Measurements from ENCODE around the gene CDKN2D.
"Not testable (repeated sequence)": the region's sequence is repeated elsewhere in the genome, so short reads cannot be mapped to it uniquely, and the experiment has no call there.

Gene CDKN2D

GRCh38 chr19:10560154-10560553, 8.6 kb downstream of the CDKN2D start:
- no peak overlapping the region for H3K4me3 ChIP-seq (ENCODE audit: low read depth in 1 of 2, low read length in 2 of 2)
- peaks cover 7% of the 10 kb centered on the region for H3K4me1 ChIP-seq (ENCODE audit: insufficient read depth, low read length)
- no peak overlapping the region for H3K9ac ChIP-seq (ENCODE audit: low read length)
- no peaks in the 10 kb centered on the region for H3K27me3 ChIP-seq (ENCODE audit: control insufficient read depth in 1 of 2, insufficient read depth in 2 of 2, low read length in 2 of 2)
- H3K36me3 ChIP-seq (ENCODE audit: insufficient read depth, low read length) = peaks cover 27% of the 10 kb centered on the region
- H3K9me3 ChIP-seq (ENCODE audit: low read length) = no peaks in the 10 kb centered on the region
- H3K27ac ChIP-seq (ENCODE audit: low read depth, low read length) = no peak overlapping the region

DNA sequence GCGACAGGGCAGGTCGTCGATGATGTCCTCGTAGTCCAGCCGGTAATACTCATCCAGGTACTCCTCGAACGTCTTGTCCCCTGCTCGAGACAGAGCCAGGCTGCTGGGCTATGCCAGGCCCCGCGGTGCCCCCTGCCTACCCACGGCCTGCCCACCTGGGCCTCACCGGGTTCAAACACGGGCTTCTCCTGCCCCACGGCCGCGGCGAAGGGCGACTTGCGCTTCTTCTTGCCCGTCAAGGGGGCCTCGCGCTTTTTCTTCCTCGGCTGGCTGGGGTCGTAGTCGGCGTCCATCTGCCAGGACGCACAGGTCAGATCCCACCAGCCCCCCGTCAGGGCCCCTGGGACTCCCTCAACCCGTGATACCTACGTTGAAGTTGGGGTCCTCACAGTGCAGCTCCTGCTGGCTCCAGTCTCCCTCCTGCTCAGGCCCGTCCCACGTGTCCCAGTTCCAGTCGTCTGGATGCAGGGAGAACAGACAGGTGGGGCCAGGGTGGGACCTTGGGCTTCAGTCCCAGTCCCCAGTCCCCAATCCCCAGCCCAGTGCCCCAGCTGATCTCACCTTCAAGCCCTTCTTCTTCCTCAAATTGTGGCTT, 11.1 kb downstream of the CDKN2D start:
- H3K27ac ChIP-seq (ENCODE audit: low read depth, low read length) = no peak overlapping the region
- no peaks in the 10 kb centered on the region for H3K27me3 ChIP-seq (ENCODE audit: control insufficient read depth in 1 of 2, insufficient read depth in 2 of 2, low read length in 2 of 2)
- H3K9me3 ChIP-seq (ENCODE audit: low read length) = no peaks in the 10 kb centered on the region
- no peak overlapping the region for H3K9ac ChIP-seq (ENCODE audit: low read length)
- peaks cover 51% of the 10 kb centered on the region for H3K36me3 ChIP-seq (ENCODE audit: insufficient read depth, low read length)
- H3K4me1 ChIP-seq (ENCODE audit: insufficient read depth, low read length) = no peaks in the 10 kb centered on the region
- no peak overlapping the region for H3K4me3 ChIP-seq (ENCODE audit: low read depth in 1 of 2, low read length in 2 of 2)

DNA sequence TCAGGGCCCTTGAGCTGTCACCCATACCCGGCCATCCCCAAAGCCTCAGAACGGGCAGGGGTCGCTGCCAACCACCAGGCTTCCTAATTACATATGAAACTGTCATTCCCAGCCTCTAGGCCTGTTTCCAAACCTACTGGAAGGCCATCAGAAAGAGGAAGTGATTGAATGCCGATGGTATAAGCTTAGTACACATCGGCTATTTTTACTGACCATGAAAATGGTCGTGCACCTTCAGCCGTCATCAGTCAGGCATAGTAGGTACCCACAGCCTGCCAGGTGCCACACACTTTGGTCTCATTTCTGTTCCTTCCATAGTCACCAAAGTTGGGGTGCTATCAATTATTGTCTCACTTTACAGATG, 13.2 kb downstream of the CDKN2D start:
- no peak overlapping the region for H3K27ac ChIP-seq (ENCODE audit: low read depth, low read length)
- no peaks in the 10 kb centered on the region for H3K9me3 ChIP-seq (ENCODE audit: low read length)
- H3K4me1 ChIP-seq (ENCODE audit: insufficient read depth, low read length) = no peaks in the 10 kb centered on the region
- H3K4me3 ChIP-seq (ENCODE audit: low read depth in 1 of 2, low read length in 2 of 2) = no peak overlapping the region
- peaks cover 57% of the 10 kb centered on the region for H3K36me3 ChIP-seq (ENCODE audit: insufficient read depth, low read length)
- no peaks in the 10 kb centered on the region for H3K27me3 ChIP-seq (ENCODE audit: control insufficient read depth in 1 of 2, insufficient read depth in 2 of 2, low read length in 2 of 2)
- no peak overlapping the region for H3K9ac ChIP-seq (ENCODE audit: low read length)

DNA sequence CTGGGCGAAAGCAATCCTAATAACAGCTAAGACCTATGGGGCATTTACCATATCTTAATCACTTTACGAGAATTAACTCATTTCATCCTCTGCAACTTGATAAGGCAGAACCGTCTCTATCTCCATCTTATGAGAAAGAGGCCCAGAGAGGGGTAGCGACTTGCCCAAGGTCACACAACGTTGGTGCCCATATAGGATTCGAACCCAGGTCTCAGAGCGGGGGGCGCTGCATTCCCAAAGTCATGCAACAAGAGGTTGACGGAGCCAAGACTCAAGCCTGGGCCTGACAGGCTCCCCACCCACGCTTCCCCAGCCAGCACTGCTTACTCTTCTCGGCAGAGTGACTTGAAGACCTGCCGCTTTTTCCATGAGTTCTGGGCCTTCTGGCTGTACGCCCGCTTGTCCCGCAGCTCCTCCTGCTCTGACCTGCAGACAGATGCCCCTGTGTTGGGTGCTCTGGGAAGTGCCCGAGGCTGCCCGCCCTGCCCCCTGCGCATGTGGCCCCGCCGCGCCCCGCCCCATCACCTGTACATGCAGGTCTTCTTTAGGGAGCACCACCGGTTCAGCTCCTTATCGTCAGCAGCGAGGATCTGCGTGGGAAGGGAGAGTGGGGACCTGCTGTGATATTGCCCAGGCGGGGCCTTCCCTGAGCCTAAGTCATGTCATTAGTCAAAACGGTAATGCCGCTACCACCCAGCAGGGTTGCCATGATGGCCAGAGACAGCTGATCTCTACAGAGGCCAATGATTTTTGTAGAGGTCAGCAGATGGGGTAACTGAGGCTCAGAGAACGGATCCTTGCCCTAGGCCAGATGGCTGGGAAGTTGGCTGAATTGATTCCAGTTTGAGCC, 13.8 kb downstream of the CDKN2D start:
- no peak overlapping the region for H3K4me3 ChIP-seq (ENCODE audit: low read depth in 1 of 2, low read length in 2 of 2)
- peaks cover 57% of the 10 kb centered on the region for H3K36me3 ChIP-seq (ENCODE audit: insufficient read depth, low read length)
- no peak overlapping the region for H3K9ac ChIP-seq (ENCODE audit: low read length)
- H3K9me3 ChIP-seq (ENCODE audit: low read length) = no peaks in the 10 kb centered on the region
- no peak overlapping the region for H3K27ac ChIP-seq (ENCODE audit: low read depth, low read length)
- no peaks in the 10 kb centered on the region for H3K4me1 ChIP-seq (ENCODE audit: insufficient read depth, low read length)
- no peaks in the 10 kb centered on the region for H3K27me3 ChIP-seq (ENCODE audit: control insufficient read depth in 1 of 2, insufficient read depth in 2 of 2, low read length in 2 of 2)

DNA sequence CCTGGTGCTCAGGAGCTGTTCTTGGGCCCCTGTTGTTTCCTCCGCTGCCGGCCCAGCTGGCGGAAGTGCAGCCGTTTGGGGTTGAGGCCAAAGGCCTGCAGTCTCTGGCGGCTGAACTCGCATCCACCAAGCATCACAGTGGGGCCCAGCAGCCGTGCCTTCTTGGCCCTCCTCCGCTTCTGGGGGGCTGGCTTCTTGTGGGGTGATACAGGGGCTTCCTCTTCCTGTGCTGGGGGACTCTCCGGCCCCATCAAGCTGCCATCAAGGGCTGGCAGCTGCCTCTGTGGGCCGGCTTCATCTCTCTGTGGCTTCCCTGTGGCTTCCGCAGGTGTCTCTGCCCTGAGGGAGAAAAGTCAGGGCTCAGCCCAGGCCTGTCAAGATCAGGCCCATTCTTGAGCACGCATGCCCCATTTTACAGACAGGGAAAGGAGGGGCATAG, 14.8 kb downstream of the CDKN2D start:
- Histone ChIP-seq H3K4me3 (ENCODE audit: low read depth in 1 of 2, low read length in 2 of 2) (no peak overlapping the region), H3K4me1 (ENCODE audit: insufficient read depth, low read length) (no peaks in the 10 kb centered on the region), H3K9me3 (ENCODE audit: low read length) (no peaks in the 10 kb centered on the region), H3K36me3 (ENCODE audit: insufficient read depth, low read length) (peaks cover 55% of the 10 kb centered on the region), H3K27ac (ENCODE audit: low read depth, low read length) (no peak overlapping the region), H3K9ac (ENCODE audit: low read length) (no peak overlapping the region), H3K27me3 (ENCODE audit: control insufficient read depth in 1 of 2, insufficient read depth in 2 of 2, low read length in 2 of 2) (no peaks in the 10 kb centered on the region)

GRCh38 chr19:10553087-10553667, 15.6 kb downstream of the CDKN2D start:
- H3K4me3 ChIP-seq (ENCODE audit: low read depth in 1 of 2, low read length in 2 of 2) = no peak overlapping the region
- no peak overlapping the region for H3K9ac ChIP-seq (ENCODE audit: low read length)
- H3K27me3 ChIP-seq (ENCODE audit: control insufficient read depth in 1 of 2, insufficient read depth in 2 of 2, low read length in 2 of 2) = no peaks in the 10 kb centered on the region
- H3K4me1 ChIP-seq (ENCODE audit: insufficient read depth, low read length) = no peaks in the 10 kb centered on the region
- peaks cover 63% of the 10 kb centered on the region for H3K36me3 ChIP-seq (ENCODE audit: insufficient read depth, low read length)
- H3K27ac ChIP-seq (ENCODE audit: low read depth, low read length) = no peak overlapping the region
- H3K9me3 ChIP-seq (ENCODE audit: low read length) = no peaks in the 10 kb centered on the region

- Histone ChIP-seq H3K27me3 (ENCODE audit: control insufficient read depth in 1 of 2, insufficient read depth in 2 of 2, low read length in 2 of 2) (no peaks in the 10 kb centered on the region), H3K9ac (ENCODE audit: low read length) (no peak overlapping the region), H3K4me1 (ENCODE audit: insufficient read depth, low read length) (no peaks in the 10 kb centered on the region), H3K4me3 (ENCODE audit: low read depth in 1 of 2, low read length in 2 of 2) (no peak overlapping the region), H3K36me3 (ENCODE audit: insufficient read depth, low read length) (peaks cover 64% of the 10 kb centered on the region), H3K9me3 (ENCODE audit: low read length) (no peaks in the 10 kb centered on the region), H3K27ac (ENCODE audit: low read depth, low read length) (no peak overlapping the region)
These were observed 16.2 kb downstream of the CDKN2D start for GRCh38 chr19:10552510-10553053.

DNA sequence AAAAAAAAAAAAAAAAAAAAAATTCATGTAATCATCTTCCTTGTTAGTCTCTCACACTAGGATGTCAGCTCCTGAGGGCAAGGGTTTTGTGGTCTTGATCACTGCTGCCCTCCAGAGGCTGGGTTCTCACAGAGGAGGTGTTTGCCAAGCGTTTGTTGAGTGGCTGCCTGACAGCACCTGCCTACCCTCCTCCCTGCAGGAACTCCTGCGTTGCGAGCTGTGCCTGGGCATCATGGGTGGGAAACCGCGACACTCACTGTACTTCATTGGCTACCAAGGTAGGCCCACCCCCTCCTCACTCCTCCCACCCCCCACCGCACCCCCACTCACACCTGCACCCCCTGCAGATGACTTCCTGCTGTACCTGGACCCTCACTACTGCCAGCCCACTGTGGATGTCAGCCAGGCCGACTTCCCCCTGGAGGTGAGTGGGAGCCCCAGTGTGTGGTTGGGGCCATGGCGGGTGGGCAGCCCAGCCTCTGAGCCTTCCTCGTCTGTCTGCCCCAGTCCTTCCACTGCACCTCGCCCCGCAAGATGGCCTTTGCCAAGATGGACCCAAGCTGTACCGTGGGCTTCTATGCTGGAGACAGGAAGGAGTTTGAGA, 17.0 kb downstream of the CDKN2D start:
- no peaks in the 10 kb centered on the region for H3K4me1 ChIP-seq (ENCODE audit: insufficient read depth, low read length)
- no peaks in the 10 kb centered on the region for H3K9me3 ChIP-seq (ENCODE audit: low read length)
- peaks cover 68% of the 10 kb centered on the region for H3K36me3 ChIP-seq (ENCODE audit: insufficient read depth, low read length)
- no peak overlapping the region for H3K4me3 ChIP-seq (ENCODE audit: low read depth in 1 of 2, low read length in 2 of 2)
- H3K27me3 ChIP-seq (ENCODE audit: control insufficient read depth in 1 of 2, insufficient read depth in 2 of 2, low read length in 2 of 2) = no peaks in the 10 kb centered on the region
- no peak overlapping the region for H3K9ac ChIP-seq (ENCODE audit: low read length)
- no peak overlapping the region for H3K27ac ChIP-seq (ENCODE audit: low read depth, low read length)

- H3K9me3 ChIP-seq (ENCODE audit: low read length); H3K9ac ChIP-seq (ENCODE audit: low read length); H3K27me3 ChIP-seq (ENCODE audit: control insufficient read depth in 1 of 2, insufficient read depth in 2 of 2, low read length in 2 of 2); H3K4me3 ChIP-seq (ENCODE audit: low read depth in 1 of 2, low read length in 2 of 2); H3K4me1 ChIP-seq (ENCODE audit: insufficient read depth, low read length); H3K27ac ChIP-seq (ENCODE audit: low read depth, low read length): not testable (repeated sequence)
- H3K36me3 ChIP-seq (ENCODE audit: insufficient read depth, low read length) = peaks cover 68% of the 10 kb centered on the region
These were observed 17.8 kb downstream of the CDKN2D start for GRCh38 chr19:10551006-10551405.

GRCh38 chr19:10550336-10550735, 18.4 kb downstream of the CDKN2D start:
- Histone ChIP-seq H3K9ac (ENCODE audit: low read length) (no peak overlapping the region), H3K4me1 (ENCODE audit: insufficient read depth, low read length) (peaks cover under 1% of the 10 kb centered on the region), H3K4me3 (ENCODE audit: low read depth in 1 of 2, low read length in 2 of 2) (no peak overlapping the region), H3K27ac (ENCODE audit: low read depth, low read length) (no peak overlapping the region), H3K36me3 (ENCODE audit: insufficient read depth, low read length) (peaks cover 62% of the 10 kb centered on the region), H3K9me3 (ENCODE audit: low read length) (no peaks in the 10 kb centered on the region), H3K27me3 (ENCODE audit: control insufficient read depth in 1 of 2, insufficient read depth in 2 of 2, low read length in 2 of 2) (no peaks in the 10 kb centered on the region)

DNA sequence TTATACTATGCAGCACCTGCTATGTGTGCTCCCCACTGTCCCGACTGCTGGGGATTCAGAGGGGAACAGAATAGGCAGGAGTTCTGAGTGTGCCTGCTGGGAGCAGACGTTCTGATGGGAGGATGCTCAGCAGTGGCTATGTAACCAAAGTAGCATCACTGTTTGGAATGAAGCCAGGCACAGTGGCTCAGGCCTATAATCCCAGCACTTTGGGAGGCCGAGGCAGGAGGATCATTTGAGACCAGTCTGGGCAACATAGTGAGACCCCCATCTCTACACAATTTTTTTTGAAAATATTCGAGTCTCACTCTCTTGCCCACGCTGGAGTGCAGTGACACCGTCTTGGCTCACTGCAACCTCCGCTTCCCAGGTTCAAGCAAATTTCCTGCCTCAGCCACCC, 19.0 kb downstream of the CDKN2D start:
- H3K4me1 ChIP-seq (ENCODE audit: insufficient read depth, low read length) = peaks cover 7% of the 10 kb centered on the region
- no peak overlapping the region for H3K27ac ChIP-seq (ENCODE audit: low read depth, low read length)
- H3K9ac ChIP-seq (ENCODE audit: low read length) = no peak overlapping the region
- no peak overlapping the region for H3K4me3 ChIP-seq (ENCODE audit: low read depth in 1 of 2, low read length in 2 of 2)
- peaks cover 56% of the 10 kb centered on the region for H3K36me3 ChIP-seq (ENCODE audit: insufficient read depth, low read length)
- H3K27me3 ChIP-seq (ENCODE audit: control insufficient read depth in 1 of 2, insufficient read depth in 2 of 2, low read length in 2 of 2) = no peaks in the 10 kb centered on the region
- no peaks in the 10 kb centered on the region for H3K9me3 ChIP-seq (ENCODE audit: low read length)
